Measurements from ENCODE around the gene JMJD1C.

DNA sequence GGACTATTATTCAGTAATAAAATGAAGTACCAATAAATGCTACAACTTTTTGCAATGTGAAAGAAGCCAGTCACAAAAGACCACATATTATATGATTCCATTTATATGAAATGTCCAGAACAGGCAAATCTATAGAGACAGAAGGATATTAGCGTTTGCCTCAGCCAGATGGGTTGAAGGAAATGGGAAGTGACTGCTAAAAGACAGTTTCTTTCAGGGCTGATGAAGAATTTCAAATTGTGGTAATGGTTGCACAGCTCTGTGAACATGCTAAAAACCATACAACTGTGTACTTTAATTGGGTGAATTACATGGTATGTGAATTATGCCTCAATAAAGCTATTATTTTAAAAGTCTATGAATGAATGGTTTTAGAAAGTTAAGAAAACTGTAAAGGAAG, 31.5 kb upstream of the JMJD1C start:
- TF ChIP-seq ZBTB10 (tag by site-specific recombination; IDR thresholded peaks at IDR 0.05) (no peak), CTCF (tag by site-specific recombination; IDR thresholded peaks at IDR 0.05) (no peak), ZNF423 (tag by site-specific recombination; IDR thresholded peaks at IDR 0.05) (no peak), ZNF660 (tag by site-specific recombination; IDR thresholded peaks at IDR 0.05) (no peak), ZNF157 (tag by site-specific recombination; IDR thresholded peaks at IDR 0.05) (no peak), KLF16 (tag by site-specific recombination; IDR thresholded peaks at IDR 0.05) (no peak), ZNF501 (tag by site-specific recombination; IDR thresholded peaks at IDR 0.05) (no peak), ZNF76 (tag by site-specific recombination; IDR thresholded peaks at IDR 0.05; ENCODE audit: borderline replicate concordance, low read depth) (no peak), ZNF670 (tag by site-specific recombination; IDR thresholded peaks at IDR 0.05; ENCODE audit: low read depth) (no peak), ZNF132 (tag by site-specific recombination; IDR thresholded peaks at IDR 0.05; ENCODE audit: borderline replicate concordance) (no peak), ZNF530 (tag by site-specific recombination; IDR thresholded peaks at IDR 0.05; ENCODE audit: low read depth) (no peak), ZFP3 (tag by site-specific recombination; IDR thresholded peaks at IDR 0.05; ENCODE audit: low read depth) (no peak)
- TF ChIP-seq, protein P1, sequence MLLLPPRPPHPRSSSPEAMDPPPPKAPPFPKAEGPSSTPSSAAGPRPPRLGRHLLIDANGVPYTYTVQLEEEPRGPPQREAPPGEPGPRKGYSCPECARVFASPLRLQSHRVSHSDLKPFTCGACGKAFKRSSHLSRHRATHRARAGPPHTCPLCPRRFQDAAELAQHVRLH (tag by site-specific recombination; IDR thresholded peaks at IDR 0.05): no peak

Measured in HEK293 (cell line).